Breast epithelium (tissue), 4 donors: Measurements from ENCODE around the gene GREB1. TPM values are rescaled to one million over a fixed set of nuclear protein-coding genes. Genes with fewer than 3 reads are reported as not detected.

Experiments used
- DNase-seq, 2 donors: peaks; one replicate each; pipeline ENCODE4 v3.0.0-alpha.2; 2019; ENCODE audit warnings: low spot score in 2 of 2
- H3K27ac ChIP-seq, 2 donors: fragments of 200-600 bp; sonication (generic) in 1 of 2; one replicate each; pipeline ENCODE4 v1.5.1; 2016 to 2019; ENCODE audit warnings: mild to moderate bottlenecking in 1 of 2
- H3K27me3 ChIP-seq, 2 donors: fragments of 200-600 bp; sonication (generic) in 1 of 2; one replicate each; pipeline versions ENCODE4 v1.5.1 to v1.6.0; 2017 to 2019; ENCODE audit warnings: control low read depth in 1 of 2, mild to moderate bottlenecking in 1 of 2
- H3K36me3 ChIP-seq: fragments of 200-600 bp; one replicate; pipeline ENCODE4 v1.5.1; 2019
- H3K4me1 ChIP-seq, 2 donors: fragments of 200-600 bp; sonication (generic); one replicate each; pipeline ENCODE4 v1.5.1; 2016 to 2019; ENCODE audit warnings: control low read depth in 1 of 2
- H3K4me3 ChIP-seq, 3 donors: fragments of 200-600 bp; sonication (generic); 1 replicate in 2 of 3; 2 replicates in 1 of 3; pipeline ENCODE4 v1.5.1; 2016 to 2019; ENCODE audit warnings: mild to moderate bottlenecking in 3 of 3, moderate library complexity in 2 of 3
- H3K9me3 ChIP-seq, 2 donors: fragments of 200-600 bp; sonication (generic) in 1 of 2; one replicate each; pipeline ENCODE4 v1.5.1; 2016 to 2019; ENCODE audit warnings: control low read depth in 1 of 2
- POLR2A ChIP-seq: fragments of 450-650 bp; IDR thresholded peaks from one replicate; pipeline ENCODE4 v1.6.1; 2016; ENCODE audit warnings: antibody characterized with exemption, mild to moderate bottlenecking, moderate library complexity
- POLR2AphosphoS5 ChIP-seq, 3 donors: sonication (generic); formaldehyde crosslinking; IDR thresholded peaks; one replicate each; pipeline ENCODE4 v1.6.1; 2017; ENCODE audit warnings: antibody characterized with exemption in 3 of 3
- intact Hi-C: fragments of 100-400 bp; cut with DNase I; formaldehyde crosslinking; loops from one replicate; pipeline ENCODE4 v1.15.1; 2023; ENCODE audit warnings: low total_unique reads
- total RNA-seq, 3 donors: library from RNA; depleted of rRNA; stranded (reverse); fragments of >200 nt; gene quantifications; one replicate each; pipeline ENCODE4 v1.1.0, GENCODE V29; 2016
- TF ChIP-seq, protein P1 (sequence below), 3 donors: fragments of 450-650 bp; IDR thresholded peaks; one replicate each; pipeline ENCODE4 v1.5.1; 2016 to 2017; ENCODE audit warnings: antibody characterized with exemption in 3 of 3, mild to moderate bottlenecking in 3 of 3, moderate library complexity in 3 of 3

GREB1 gene
- total RNA-seq, 3 donors from 2014 or later, result 5.4 to 83.6 (median 42.9) TPM

DNA sequence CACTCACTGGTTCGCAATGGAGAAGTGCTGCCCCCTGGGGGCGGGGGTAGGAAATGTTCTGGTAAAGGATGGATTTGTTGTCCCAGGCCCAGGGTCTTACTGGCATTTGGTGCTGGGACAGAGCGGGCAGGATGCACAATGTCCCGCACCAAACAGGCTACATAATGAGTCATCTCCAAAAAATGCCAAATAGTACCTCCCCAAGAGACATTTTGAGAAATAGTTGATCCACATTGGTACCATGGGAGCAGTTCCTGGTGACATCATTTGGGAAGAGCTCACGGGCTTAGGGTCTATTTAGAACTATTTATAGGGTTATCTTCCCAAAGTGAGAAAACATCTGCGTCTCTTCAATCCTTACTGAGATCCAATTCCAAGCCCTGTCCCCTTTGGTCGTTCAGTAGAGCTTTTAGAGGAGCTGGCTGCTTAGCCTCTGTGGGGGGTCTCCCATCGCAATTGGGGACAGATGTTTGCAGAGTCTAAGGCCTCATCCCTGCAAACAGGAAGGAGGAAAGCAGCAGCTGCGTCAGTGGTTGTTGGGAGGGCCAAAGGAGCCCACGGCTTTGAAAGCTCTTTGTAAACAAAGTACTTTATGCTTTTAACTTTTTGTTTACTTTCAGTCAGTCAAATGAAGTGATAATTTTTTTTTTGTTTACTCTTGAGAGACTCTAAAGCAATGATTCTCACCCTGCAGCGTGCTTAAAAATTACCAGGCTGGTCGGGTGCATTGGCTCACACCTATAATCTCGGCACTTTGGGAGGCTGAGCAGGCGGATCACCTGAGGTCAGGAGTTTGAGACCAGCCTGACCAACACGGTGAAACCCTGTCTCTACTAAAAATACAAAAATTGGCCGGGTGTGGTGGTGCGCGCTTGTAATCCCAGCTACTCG is 49.3 kb downstream of the GREB1 start:
- peak; percentile 57 to 80 for DNase-seq
- TF ChIP-seq, protein P1, sequence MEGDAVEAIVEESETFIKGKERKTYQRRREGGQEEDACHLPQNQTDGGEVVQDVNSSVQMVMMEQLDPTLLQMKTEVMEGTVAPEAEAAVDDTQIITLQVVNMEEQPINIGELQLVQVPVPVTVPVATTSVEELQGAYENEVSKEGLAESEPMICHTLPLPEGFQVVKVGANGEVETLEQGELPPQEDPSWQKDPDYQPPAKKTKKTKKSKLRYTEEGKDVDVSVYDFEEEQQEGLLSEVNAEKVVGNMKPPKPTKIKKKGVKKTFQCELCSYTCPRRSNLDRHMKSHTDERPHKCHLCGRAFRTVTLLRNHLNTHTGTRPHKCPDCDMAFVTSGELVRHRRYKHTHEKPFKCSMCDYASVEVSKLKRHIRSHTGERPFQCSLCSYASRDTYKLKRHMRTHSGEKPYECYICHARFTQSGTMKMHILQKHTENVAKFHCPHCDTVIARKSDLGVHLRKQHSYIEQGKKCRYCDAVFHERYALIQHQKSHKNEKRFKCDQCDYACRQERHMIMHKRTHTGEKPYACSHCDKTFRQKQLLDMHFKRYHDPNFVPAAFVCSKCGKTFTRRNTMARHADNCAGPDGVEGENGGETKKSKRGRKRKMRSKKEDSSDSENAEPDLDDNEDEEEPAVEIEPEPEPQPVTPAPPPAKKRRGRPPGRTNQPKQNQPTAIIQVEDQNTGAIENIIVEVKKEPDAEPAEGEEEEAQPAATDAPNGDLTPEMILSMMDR (IDR thresholded peaks at IDR 0.05), result peak; percentile 67 to 80 (median 78)
- no peak for TF ChIP-seq POLR2A
- no peak for TF ChIP-seq POLR2AphosphoS5 (IDR thresholded peaks at IDR 0.05)
- H3K27me3 ChIP-seq, result no peaks in the 10 kb centered on the region
- H3K36me3 ChIP-seq, result no peaks in the 10 kb centered on the region
- peak overlapping the region; percentile 56 to 91 for H3K27ac ChIP-seq
- intact Hi-C loops, result loop anchor here (5.0 kb wide), 1 partner anchor 101 kb away; no protein-coding TSS in a partner anchor
- H3K4me1 ChIP-seq, result peaks cover 7 to 16% of the 10 kb centered on the region in 2 donors
- H3K9me3 ChIP-seq, result no peaks in the 10 kb centered on the region
- peak overlapping the region in 1 of 3 donors; percentile 4 for H3K4me3 ChIP-seq

- no peaks in the 10 kb centered on the region for H3K36me3 ChIP-seq
- H3K4me1 ChIP-seq, result peaks cover 7 to 16% of the 10 kb centered on the region in 2 donors
- peak overlapping the region; percentile 56 to 91 for H3K27ac ChIP-seq
- intact Hi-C loops, result loop anchor here (5.0 kb wide), 1 partner anchor 102 kb away; no protein-coding TSS in a partner anchor
- no peak overlapping the region for H3K4me3 ChIP-seq
- no peaks in the 10 kb centered on the region for H3K27me3 ChIP-seq
- DNase-seq, result peak; percentile 60 to 73
- TF ChIP-seq, protein P1 (IDR thresholded peaks at IDR 0.05), result peak; percentile 76 to 88 (median 87)
- no peak for TF ChIP-seq POLR2AphosphoS5 (IDR thresholded peaks at IDR 0.05)
- H3K9me3 ChIP-seq, result no peaks in the 10 kb centered on the region
Measured at GRCh38 chr2:11583840-11584524, 50.1 kb downstream of the GREB1 start.

- DNase-seq, result no peak
- Histone ChIP-seq H3K27ac (no peak overlapping the region), H3K9me3 (no peaks in the 10 kb centered on the region), H3K4me3 (no peak overlapping the region), H3K27me3 (no peaks in the 10 kb centered on the region), H3K36me3 (no peaks in the 10 kb centered on the region), H3K4me1 (peaks cover 7 to 16% of the 10 kb centered on the region in 2 donors)
- intact Hi-C loops, result loop anchor here (5.0 kb wide), 1 partner anchor 102 kb away; no protein-coding TSS in a partner anchor
- TF ChIP-seq POLR2AphosphoS5 (IDR thresholded peaks at IDR 0.05) (no peak), POLR2A (no peak)
- TF ChIP-seq, protein P1 (IDR thresholded peaks at IDR 0.05), result no peak
Measured at GRCh38 chr2:11584525-11585056, 50.7 kb downstream of the GREB1 start.

DNA sequence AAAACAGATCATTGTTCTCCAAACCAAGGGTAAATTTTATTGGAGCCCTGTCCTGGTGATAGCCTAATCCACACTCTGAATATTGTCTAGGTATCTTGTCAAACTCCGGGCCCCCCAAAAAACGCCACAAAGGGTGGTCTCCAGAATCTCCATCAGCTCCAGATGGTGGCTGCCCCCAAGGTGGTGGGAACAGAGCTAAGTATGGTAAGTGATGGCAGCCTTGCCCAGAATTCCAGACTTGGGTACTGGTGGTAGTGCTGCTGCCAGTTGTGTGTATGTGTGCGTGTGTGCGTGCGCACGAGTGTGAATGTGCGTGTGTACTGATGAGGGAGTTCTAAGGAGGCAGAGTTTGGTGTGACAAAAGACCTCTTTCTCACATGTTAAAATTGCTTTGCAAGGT is 51.2 kb downstream of the GREB1 start:
- TF ChIP-seq POLR2AphosphoS5 (IDR thresholded peaks at IDR 0.05) (no peak), POLR2A (no peak)
- TF ChIP-seq, protein P1 (IDR thresholded peaks at IDR 0.05), result no peak
- no peak for DNase-seq
- intact Hi-C loops, result no loop called here
- Histone ChIP-seq H3K4me3 (no peak overlapping the region), H3K36me3 (no peaks in the 10 kb centered on the region), H3K9me3 (no peaks in the 10 kb centered on the region), H3K4me1 (peaks cover 7 to 16% of the 10 kb centered on the region in 2 donors), H3K27me3 (no peaks in the 10 kb centered on the region), H3K27ac (no peak overlapping the region)
